SKM-1 (cell line): ENCODE results near the gene RNF26.

Source experiments
- DNase-seq: peaks from one replicate; lab custom pipeline; 2025; ENCODE audit not compliant: unreplicated experiment; lab: John Stamatoyannopoulos, UW

RNF26 gene

GRCh38 chr11:119315131-119316015 is 19.0 kb upstream of the RNF26 start:
- DNase-seq, result no peak

- DNase-seq, result no peak
Measured at GRCh38 chr11:119316016-119316728, 18.2 kb upstream of the RNF26 start.

- DNase-seq, result no peak
Measured at GRCh38 chr11:119316729-119317591, 17.4 kb upstream of the RNF26 start, which contains the start of gene MCAM. Gene MCAM, minus strand, starts transcription at chr11:119317130. Its CDS starts 29 bp downstream, at chr11:119317101.

GRCh38 chr11:119317592-119318239 is 16.6 kb upstream of the RNF26 start:
- DNase-seq, result no peak

- DNase-seq, result no peak
Measured at GRCh38 chr11:119318240-119319135, 15.8 kb upstream of the RNF26 start.

GRCh38 chr11:119319136-119319699 is 15.1 kb upstream of the RNF26 start:
- DNase-seq, result no peak

- DNase-seq, result no peak
Measured at GRCh38 chr11:119319700-119320239, 14.6 kb upstream of the RNF26 start.

- no peak for DNase-seq
Measured at GRCh38 chr11:119320240-119320775, 14.0 kb upstream of the RNF26 start.

- DNase-seq, result no peak
Measured at GRCh38 chr11:119320776-119321524, 13.4 kb upstream of the RNF26 start.

GRCh38 chr11:119322360-119322739 is 12.0 kb upstream of the RNF26 start:
- DNase-seq, result no peak

- DNase-seq, result no peak
Measured at GRCh38 chr11:119322921-119323531, 11.3 kb upstream of the RNF26 start.

GRCh38 chr11:119323532-119324033 is 10.7 kb upstream of the RNF26 start:
- peak; percentile 31 for DNase-seq

- DNase-seq, result no peak
Measured at GRCh38 chr11:119324189-119324588, 10.1 kb upstream of the RNF26 start.

GRCh38 chr11:119329320-119329719 is 5.0 kb upstream of the RNF26 start:
- no peak for DNase-seq

- DNase-seq, result no peak
Measured at GRCh38 chr11:119330237-119330636, 4.1 kb upstream of the RNF26 start.

GRCh38 chr11:119332111-119332765 is 2.1 kb upstream of the RNF26 start:
- no peak for DNase-seq

- no peak for DNase-seq
Measured at GRCh38 chr11:119335091-119335654, 846 bp downstream of the RNF26 start.
